H1 (cell line): Measurements from ENCODE around the gene CYP27B1. TPM values are rescaled to one million over a fixed set of nuclear protein-coding genes. Genes with fewer than 3 reads are reported as not detected.

Experiments used
- ATF3 ChIP-seq: IDR thresholded peaks from 2 replicates; pipeline ENCODE4 v1.6.1; 2011; ENCODE audit warnings: low read depth, mild to moderate bottlenecking, low read length; ENCODE audit not compliant: insufficient read depth
- CBX5 ChIP-seq: fragments of 300-800, 300-1000 bp; sonication (generic); IDR thresholded peaks from 2 replicates; pipeline ENCODE4 v1.7.1; 2016; ENCODE audit warnings: antibody characterized with exemption, low read length, low read depth
- CHD1 ChIP-seq: IDR thresholded peaks from 2 replicates; pipeline ENCODE4 v1.6.1; 2012; ENCODE audit warnings: low read depth, low read length, improper control_type of control experiment
- CREB1 ChIP-seq: IDR thresholded peaks from 2 replicates; pipeline ENCODE4 v1.6.1; 2012; ENCODE audit warnings: inconsistent platforms
- EGR1 ChIP-seq: IDR thresholded peaks from 2 replicates; pipeline ENCODE4 v1.6.1; 2011; ENCODE audit warnings: low read depth, low read length, borderline replicate concordance
- EP300 ChIP-seq, 2 experiments: IDR thresholded peaks; 1 replicate in 1 of 2; 2 replicates in 1 of 2; pipeline ENCODE4 v1.6.1; 2011 to 2012; ENCODE audit warnings: low read depth in 2 of 2, low read length in 2 of 2, mild to moderate bottlenecking in 2 of 2, borderline replicate concordance in 1 of 2, inconsistent platforms in 1 of 2, moderate library complexity in 1 of 2
- EZH2 ChIP-seq: fragments of 200-600 bp; sonication (generic); IDR thresholded peaks from 2 replicates; pipeline ENCODE4 v1.7.1; 2012; ENCODE audit warnings: low read depth, mild to moderate bottlenecking, moderate library complexity, low read length, inconsistent platforms; ENCODE audit not compliant: severe bottlenecking
- GABPA ChIP-seq: IDR thresholded peaks from 2 replicates; pipeline ENCODE4 v1.6.1; 2011; ENCODE audit warnings: mild to moderate bottlenecking, low read length, moderate library complexity, borderline replicate concordance; ENCODE audit not compliant: insufficient read depth
- HDAC2 ChIP-seq, 2 experiments: fragments of 300-600 bp in 1 of 2; sonication (generic) in 1 of 2; IDR thresholded peaks; 2 replicates each; pipeline ENCODE4 v1.6.1; 2011 to 2012; ENCODE audit warnings: low read depth in 2 of 2, low read length in 2 of 2, mild to moderate bottlenecking in 2 of 2, moderate library complexity in 2 of 2, borderline replicate concordance in 1 of 2, inconsistent platforms in 1 of 2
- JUND ChIP-seq: IDR thresholded peaks from 2 replicates; pipeline ENCODE4 v1.6.1; 2011; ENCODE audit warnings: mild to moderate bottlenecking, improper control_type of control experiment, low read length
- KDM4A ChIP-seq: IDR thresholded peaks from one replicate; pipeline ENCODE4 v1.7.1; 2012; ENCODE audit warnings: low read depth, mild to moderate bottlenecking, moderate library complexity, low read length, inconsistent platforms; ENCODE audit not compliant: severe bottlenecking
- MAX ChIP-seq: IDR thresholded peaks from 2 replicates; pipeline ENCODE4 v1.6.1; 2012; ENCODE audit warnings: inconsistent platforms
- NANOG ChIP-seq: IDR thresholded peaks from 2 replicates; pipeline ENCODE4 v1.6.1; 2011; ENCODE audit warnings: low read length, low read depth, mild to moderate bottlenecking, inconsistent platforms; ENCODE audit not compliant: insufficient read depth, poor library complexity, severe bottlenecking
- POLR2A ChIP-seq, 2 experiments: IDR thresholded peaks; 1 replicate in 1 of 2; 2 replicates in 1 of 2; pipeline ENCODE4 v1.6.1; 2011; ENCODE audit warnings: low read depth in 2 of 2, low read length in 2 of 2, mild to moderate bottlenecking in 2 of 2; ENCODE audit errors: control extremely low read depth in 1 of 2
- POLR2AphosphoS5 ChIP-seq: IDR thresholded peaks from 2 replicates; pipeline ENCODE4 v1.6.1; 2011; ENCODE audit warnings: low read depth, low read length
- RBBP5 ChIP-seq: IDR thresholded peaks from 2 replicates; pipeline ENCODE4 v1.7.1; 2012; ENCODE audit warnings: low read depth, mild to moderate bottlenecking, inconsistent platforms, low read length, moderate library complexity, borderline replicate concordance
- RNF2 ChIP-seq: fragments of 200-900, 300-1000 bp; sonication (generic); IDR thresholded peaks from 2 replicates; pipeline ENCODE4 v1.7.1; 2016; ENCODE audit warnings: borderline replicate concordance, low read depth, mild to moderate bottlenecking, antibody characterized with exemption, low read length; ENCODE audit not compliant: poor library complexity, severe bottlenecking; ENCODE audit errors: missing control alignments
- SAP30 ChIP-seq: fragments of 300-600 bp; sonication (generic); IDR thresholded peaks from 2 replicates; pipeline ENCODE4 v1.7.1; 2012; ENCODE audit warnings: low read length, moderate library complexity, mild to moderate bottlenecking, inconsistent platforms; ENCODE audit not compliant: insufficient read depth, insufficient replicate concordance
- SP1 ChIP-seq: IDR thresholded peaks from 2 replicates; pipeline ENCODE4 v1.6.1; 2011; ENCODE audit warnings: low read depth, low read length
- SP2 ChIP-seq: IDR thresholded peaks from 2 replicates; pipeline ENCODE4 v1.6.1; 2012; ENCODE audit warnings: mild to moderate bottlenecking, low read length, inconsistent platforms
- ZNF274 ChIP-seq: IDR thresholded peaks from 2 replicates; pipeline ENCODE4 v1.7.0; 2012; ENCODE audit warnings: low read length, borderline replicate concordance; ENCODE audit errors: extremely low read depth
- polyA plus RNA-seq, 7 experiments: library from polyadenylated mRNA; depleted of rRNA in 3 of 7; stranded (reverse) in 5 of 7; unstranded in 2 of 7; fragments of >200 nt in 5 of 7; fragments of 200-250 nt in 2 of 7; gene quantifications; 1 replicate in 5 of 7; 2 replicates in 1 of 7; 4 replicates in 1 of 7; pipeline versions ENCODE4 v1.2.1 to v1.2.3, GENCODE V29; 2011 to 2013; ENCODE audit warnings: missing spikeins in 2 of 7, mixed read lengths in 2 of 7
- total RNA-seq: library from RNA; stranded (reverse); fragmentation: NEBNext Ultra II Directional; extraction: Animal tissue kit (Norgen Biotek cat#: 25700); gene quantifications from 2 replicates; pipeline ENCODE4 v1.2.1, GENCODE V29; 2021

CYP27B1 gene
- total and polyA plus RNA-seq, 2 of the 8 experiments (the other 6 are each of a cell fraction or from before 2014, with no cell fraction given): 2.9 to 3.3 TPM

GRCh38 chr12:57765003-57765697, 1.7 kb downstream of the CYP27B1 start (continued):
- TF ChIP-seq ATF3: no peak
- no peak for TF ChIP-seq ZNF274
- no peak for TF ChIP-seq CBX5
- peak; percentile 47; the same call in 1 of the 2 replicates for TF ChIP-seq GABPA
- TF ChIP-seq NANOG: no peak
- peak; percentile 62; the same call in 1 of the 2 replicates for TF ChIP-seq MAX
- peak; percentile 70 for TF ChIP-seq POLR2AphosphoS5
- TF ChIP-seq EZH2: peak; percentile 36
- peak; percentile 52 for TF ChIP-seq RNF2
- no peak for TF ChIP-seq HDAC2 (IDR thresholded peaks at IDR 0.05; ENCODE audit: borderline replicate concordance in 1 of 2, low read depth in 2 of 2, low read length in 2 of 2)
- TF ChIP-seq CREB1: 0 out of 2 replicates have a peak, but pooled peaks have one; percentile 25
- TF ChIP-seq JUND: no peak
- TF ChIP-seq SP2: no peak
- 0 out of 2 replicates have a peak, but pooled peaks have one; percentile 28 for TF ChIP-seq SP1
- TF ChIP-seq EGR1: no peak
- TF ChIP-seq CHD1: no peak
- TF ChIP-seq POLR2A (IDR thresholded peaks at IDR 0.05; ENCODE audit: control extremely low read depth in 1 of 2, low read depth in 2 of 2, low read length in 2 of 2): no peak; a peak in 1 of 3 replicates
- no peak for TF ChIP-seq EP300 (IDR thresholded peaks at IDR 0.05; ENCODE audit: borderline replicate concordance in 1 of 2, low read depth in 2 of 2, low read length in 2 of 2)
- TF ChIP-seq SAP30: no peak
- no peak; the same call in 1 of the 2 replicates for TF ChIP-seq RBBP5
- TF ChIP-seq KDM4A: peak; percentile 93
